Esophagus muscularis mucosa (tissue), 4 donors: ENCODE data around the gene MSRB3. TPM values are rescaled to one million over a fixed set of nuclear protein-coding genes. Genes with fewer than 3 reads are reported as not detected.
"Not testable (repeated sequence)": the region's sequence is repeated elsewhere in the genome, so short reads cannot be mapped to it uniquely, and the experiment has no call there.

Experiments
- DNase-seq: peaks from one replicate; pipeline ENCODE4 v3.0.0-alpha.2; 2017; ENCODE audit errors: extremely low spot score
- H3K27ac ChIP-seq, 4 donors: fragments of 200-600 bp; sonication (generic); replicated peaks in 1 of 4; 1 replicate in 3 of 4; 2 replicates in 1 of 4; pipeline ENCODE4 v1.5.1; 2016 to 2019; ENCODE audit warnings: mild to moderate bottlenecking in 1 of 4
- H3K27me3 ChIP-seq, 4 donors: fragments of 200-600 bp; sonication (generic); one replicate each; pipeline versions ENCODE4 v1.5.1 to v1.6.0; 2016 to 2019
- H3K36me3 ChIP-seq, 4 donors: fragments of 200-600 bp; sonication (generic); one replicate each; pipeline ENCODE4 v1.5.1; 2016 to 2019
- H3K4me1 ChIP-seq, 4 donors: fragments of 200-600 bp; sonication (generic); one replicate each; pipeline ENCODE4 v1.5.1; 2016 to 2019
- H3K4me3 ChIP-seq, 4 donors: fragments of 200-600 bp; sonication (generic); 1 replicate in 2 of 4; 2 replicates in 2 of 4; pipeline ENCODE4 v1.5.1; 2016 to 2019; ENCODE audit warnings: mild to moderate bottlenecking in 4 of 4, moderate library complexity in 1 of 4
- H3K9me3 ChIP-seq, 4 donors: fragments of 200-600 bp; sonication (generic); 1 replicate in 3 of 4; 2 replicates in 1 of 4; pipeline ENCODE4 v1.5.1; 2016 to 2019
- CTCF ChIP-seq, 3 experiments: fragments of 200-600 bp in 2 of 3; fragments of 450-650 bp in 1 of 3; sonication (generic) in 2 of 3; IDR thresholded peaks; one replicate each; pipeline ENCODE4 v1.5.1; 2017 to 2019; ENCODE audit warnings: antibody characterized with exemption in 3 of 3, mild to moderate bottlenecking in 2 of 3, moderate library complexity in 1 of 3
- EP300 ChIP-seq: sonication (generic); formaldehyde crosslinking; IDR thresholded peaks from one replicate; pipeline ENCODE4 v1.6.1; 2017; ENCODE audit warnings: antibody characterized with exemption
- POLR2A ChIP-seq: fragments of 450-650 bp; IDR thresholded peaks from one replicate; pipeline ENCODE4 v1.6.1; 2017; ENCODE audit warnings: antibody characterized with exemption, moderate library complexity, mild to moderate bottlenecking, low read depth
- POLR2AphosphoS5 ChIP-seq, 2 donors: sonication (generic); formaldehyde crosslinking; IDR thresholded peaks; one replicate each; pipeline ENCODE4 v1.6.1; 2017; ENCODE audit warnings: antibody characterized with exemption in 2 of 2
- WGBS: methylation state at CpG from one replicate; pipeline ENCODE4 v1.1.5; 2018; 5-methylcytosine and 5-hydroxymethylcytosine counted together
- intact Hi-C: fragments of 100-400 bp; cut with DNase I; formaldehyde crosslinking; loops from one replicate; pipeline ENCODE4 v1.15.1; 2023
- total RNA-seq, 4 donors: library from RNA; depleted of rRNA; stranded (reverse); fragments of >200 nt; gene quantifications; one replicate each; pipeline versions ENCODE4 v1.1.0 to v1.2.1, GENCODE V29; 2016

The MSRB3 gene
- total RNA-seq, 4 donors from 2014 or later, result 213 to 325 (median 288) TPM

DNA sequence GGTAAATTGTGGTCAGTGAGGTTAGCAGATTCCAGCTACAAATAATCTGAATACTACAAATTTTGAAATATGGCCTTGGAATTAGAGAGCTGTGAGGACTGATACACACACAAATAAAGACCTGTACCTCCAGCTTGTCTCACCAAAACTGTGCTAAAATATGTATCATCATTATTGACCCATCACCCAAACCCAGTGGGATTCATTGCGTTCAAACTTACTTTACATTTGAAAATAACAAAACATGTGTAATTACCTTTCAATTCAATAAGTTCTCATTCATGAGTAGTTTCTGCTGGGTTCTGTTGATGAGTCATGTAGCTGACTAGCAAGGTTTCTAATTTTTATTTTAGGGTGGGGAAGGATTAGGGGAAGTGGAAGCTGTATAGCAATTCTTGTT, 170.9 kb downstream of the MSRB3 start:
- WGBS, result 100% methylated on average over 1 of the region's 1 CpG
- no peak for TF ChIP-seq POLR2AphosphoS5 (IDR thresholded peaks at IDR 0.05)
- no peak for TF ChIP-seq POLR2A
- TF ChIP-seq CTCF (IDR thresholded peaks at IDR 0.05), result no peak
- TF ChIP-seq EP300, result no peak
- intact Hi-C loops, result no loop called here

GRCh38 chr12:65450625-65451024, 172.1 kb downstream of the MSRB3 start:
- WGBS, result 59% methylated on average over 2 of the region's 2 CpGs
- TF ChIP-seq EP300, result no peak
- TF ChIP-seq POLR2A, result no peak
- TF ChIP-seq POLR2AphosphoS5 (IDR thresholded peaks at IDR 0.05), result no peak
- no peak for TF ChIP-seq CTCF (IDR thresholded peaks at IDR 0.05)
- Histone ChIP-seq H3K9me3 (no peaks in the 10 kb centered on the region), H3K4me3 (no peak overlapping the region), H3K27me3 (no peaks in the 10 kb centered on the region), H3K4me1 (peaks cover 9 to 22% (median 18%) of the 10 kb centered on the region in 4 donors), H3K27ac (no peak overlapping the region), H3K36me3 (peaks cover 0 to 21% (median 12%) of the 10 kb centered on the region in 4 donors)
- no peak for DNase-seq
- intact Hi-C loops, result no loop called here

More for the DNA sequence above, 170.9 kb downstream of the MSRB3 start:
- H3K4me1 ChIP-seq, result peaks cover 9 to 22% (median 18%) of the 10 kb centered on the region in 4 donors
- H3K27ac ChIP-seq, result no peak overlapping the region
- H3K27me3 ChIP-seq, result no peaks in the 10 kb centered on the region
- no peak for DNase-seq
- no peaks in the 10 kb centered on the region for H3K9me3 ChIP-seq
- peaks cover 0 to 14% (median 7%) of the 10 kb centered on the region in 4 donors for H3K36me3 ChIP-seq
- no peak overlapping the region for H3K4me3 ChIP-seq

DNA sequence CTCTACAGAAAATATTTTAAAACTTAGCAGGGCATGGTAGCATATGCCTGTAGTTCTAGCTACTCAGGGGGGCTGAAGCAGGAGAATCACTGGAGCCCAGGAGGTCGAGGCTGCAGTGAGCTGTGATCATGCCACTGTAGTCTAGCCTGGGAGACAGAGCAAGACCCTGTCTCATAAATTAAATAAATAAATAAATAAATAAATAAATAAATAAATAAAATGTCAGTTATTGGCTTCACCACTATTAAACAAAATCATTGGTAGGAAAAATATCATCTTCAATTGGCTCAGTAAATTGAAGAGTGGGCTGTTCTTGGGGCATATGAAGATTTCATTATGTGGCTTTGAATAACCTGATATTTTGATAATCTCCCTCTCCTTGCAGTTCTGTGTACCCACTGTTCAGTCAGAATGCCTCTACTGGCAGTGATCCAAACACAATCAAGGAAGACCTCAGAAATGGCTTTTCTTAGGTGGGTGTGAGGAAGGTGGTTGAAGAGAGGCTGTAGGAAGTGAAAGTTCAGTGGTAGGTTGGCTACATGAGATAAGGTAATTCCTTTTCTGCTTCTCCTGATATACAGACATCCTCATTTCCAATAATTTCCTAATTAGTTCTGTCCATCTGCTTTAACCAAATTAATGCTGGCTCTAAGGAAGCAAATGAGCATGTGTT, 175.8 kb downstream of the MSRB3 start:
- no peak for TF ChIP-seq POLR2A
- no peak for TF ChIP-seq POLR2AphosphoS5 (IDR thresholded peaks at IDR 0.05)
- no peak for TF ChIP-seq CTCF (IDR thresholded peaks at IDR 0.05)
- no peak for TF ChIP-seq EP300
- no peaks in the 10 kb centered on the region for H3K27me3 ChIP-seq
- DNase-seq, result no peak
- H3K9me3 ChIP-seq, result no peaks in the 10 kb centered on the region
- peaks cover 8 to 20% (median 17%) of the 10 kb centered on the region in 4 donors for H3K4me1 ChIP-seq
- 94% methylated on average over 1 of the region's 1 CpG for WGBS
- intact Hi-C loops, result no loop called here
- H3K36me3 ChIP-seq, result peaks cover 0 to 48% (median 25%) of the 10 kb centered on the region in 4 donors
- H3K4me3 ChIP-seq, result no peak overlapping the region
- no peak overlapping the region for H3K27ac ChIP-seq

GRCh38 chr12:65457341-65457740, 178.9 kb downstream of the MSRB3 start:
- H3K27me3 ChIP-seq, H3K9me3 ChIP-seq, intact Hi-C loops, H3K4me1 ChIP-seq, DNase-seq, H3K27ac ChIP-seq, H3K4me3 ChIP-seq: not testable (repeated sequence)
- peaks cover 0 to 63% (median 39%) of the 10 kb centered on the region in 4 donors for H3K36me3 ChIP-seq

DNA sequence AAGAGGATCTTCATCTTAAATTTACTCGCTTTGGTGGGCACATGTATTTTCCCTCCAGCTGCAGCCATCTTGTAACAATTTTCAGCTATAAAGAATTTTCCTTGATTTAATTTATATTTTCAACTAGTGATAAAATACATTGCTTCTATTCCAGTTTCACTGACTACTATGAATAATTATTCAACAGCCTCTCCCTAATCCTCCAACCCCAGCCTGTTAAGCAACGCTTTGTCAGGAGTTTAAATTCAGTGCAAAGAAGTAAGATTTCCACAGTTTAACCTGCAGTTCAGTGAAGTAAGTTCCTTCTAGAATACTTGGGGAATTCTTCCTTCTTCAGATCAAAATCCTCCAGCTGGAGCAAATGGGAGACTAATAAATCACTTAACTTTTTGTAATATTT, 180.2 kb downstream of the MSRB3 start:
- intact Hi-C loops, result no loop called here
- DNase-seq, result no peak
- Histone ChIP-seq H3K4me3 (no peak overlapping the region), H3K9me3 (no peaks in the 10 kb centered on the region), H3K4me1 (no peaks in the 10 kb centered on the region), H3K27ac (no peak overlapping the region), H3K36me3 (peaks cover 8 to 72% (median 46%) of the 10 kb centered on the region in 4 donors), H3K27me3 (no peaks in the 10 kb centered on the region)
- WGBS, result 92% methylated on average over 2 of the region's 2 CpGs
- TF ChIP-seq POLR2AphosphoS5 (IDR thresholded peaks at IDR 0.05), result no peak
- no peak for TF ChIP-seq CTCF (IDR thresholded peaks at IDR 0.05)
- no peak for TF ChIP-seq EP300
- TF ChIP-seq POLR2A, result no peak
